Fibroblast of lung (primary cell): ENCODE data around the gene CFAP61.

ENCODE experiments used
- EZH2 ChIP-seq: IDR thresholded peaks from 2 replicates; pipeline ENCODE4 v1.5.1; 2012; ENCODE audit warnings: low read length, control low read depth, mild to moderate bottlenecking; ENCODE audit errors: missing control alignments
- TF ChIP-seq, protein P1 (sequence below), 2 donors: IDR thresholded peaks in 1 of 2; conservative IDR thresholded peaks in 1 of 2; 1 replicate in 1 of 2; 2 replicates in 1 of 2; pipeline ENCODE4 v1.5.1; 2011 to 2012; ENCODE audit warnings: low read length in 2 of 2, control low read depth in 1 of 2, inconsistent platforms in 1 of 2, low read depth in 1 of 2, mild to moderate bottlenecking in 1 of 2

DNA sequence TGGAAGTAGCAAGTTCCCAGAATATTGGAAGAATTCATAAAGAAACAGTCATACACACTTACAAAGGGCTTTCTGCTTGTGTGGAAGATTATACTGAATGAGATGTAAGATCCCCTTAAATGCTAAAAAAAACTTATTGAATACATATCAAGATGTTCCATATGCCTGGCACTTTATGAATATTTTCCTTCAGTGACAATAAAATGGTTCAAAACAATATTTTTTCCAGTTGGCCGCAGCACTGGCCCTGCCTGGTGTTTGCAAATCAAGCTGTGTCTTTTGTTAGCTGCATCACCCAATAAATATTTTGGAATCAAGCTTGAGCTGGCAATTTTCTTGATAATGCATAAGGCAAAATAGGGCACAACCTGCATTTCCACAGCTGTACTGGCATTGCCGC lies 51.2 kb downstream of the CFAP61 start:
- TF ChIP-seq, protein P1, sequence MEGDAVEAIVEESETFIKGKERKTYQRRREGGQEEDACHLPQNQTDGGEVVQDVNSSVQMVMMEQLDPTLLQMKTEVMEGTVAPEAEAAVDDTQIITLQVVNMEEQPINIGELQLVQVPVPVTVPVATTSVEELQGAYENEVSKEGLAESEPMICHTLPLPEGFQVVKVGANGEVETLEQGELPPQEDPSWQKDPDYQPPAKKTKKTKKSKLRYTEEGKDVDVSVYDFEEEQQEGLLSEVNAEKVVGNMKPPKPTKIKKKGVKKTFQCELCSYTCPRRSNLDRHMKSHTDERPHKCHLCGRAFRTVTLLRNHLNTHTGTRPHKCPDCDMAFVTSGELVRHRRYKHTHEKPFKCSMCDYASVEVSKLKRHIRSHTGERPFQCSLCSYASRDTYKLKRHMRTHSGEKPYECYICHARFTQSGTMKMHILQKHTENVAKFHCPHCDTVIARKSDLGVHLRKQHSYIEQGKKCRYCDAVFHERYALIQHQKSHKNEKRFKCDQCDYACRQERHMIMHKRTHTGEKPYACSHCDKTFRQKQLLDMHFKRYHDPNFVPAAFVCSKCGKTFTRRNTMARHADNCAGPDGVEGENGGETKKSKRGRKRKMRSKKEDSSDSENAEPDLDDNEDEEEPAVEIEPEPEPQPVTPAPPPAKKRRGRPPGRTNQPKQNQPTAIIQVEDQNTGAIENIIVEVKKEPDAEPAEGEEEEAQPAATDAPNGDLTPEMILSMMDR (conservative IDR thresholded peaks at IDR 0.05 in 1 of 2, IDR thresholded peaks at IDR 0.05 in 1 of 2; ENCODE audit: low read depth in 1 of 2, low read length in 2 of 2), result no peak
- no peak for TF ChIP-seq EZH2
